GM20431 (cell line): ENCODE results near the gene FOXD4.
"Not testable (repeated sequence)": the region's sequence is repeated elsewhere in the genome, so short reads cannot be mapped to it uniquely, and the experiment has no call there.

Experiments
- in situ Hi-C: fragments of 300-500 bp; cut with MseI, MboI; formaldehyde crosslinking; loops from one replicate; pipeline ENCODE4 v1.15.0; 2020; ENCODE audit warnings: low sequenced_read_pairs; ENCODE audit not compliant: unreplicated experiment

The FOXD4 gene

GRCh38 chr9:117995-118467 is at the start of gene FOXD4:
Gene FOXD4 (minus strand): TSS chr9:118417. CDS start chr9:118119, 298 bp downstream.
- in situ Hi-C loops: not testable (repeated sequence)

- in situ Hi-C loops: not testable (repeated sequence)
Observed at GRCh38 chr9:159871-160270, 41.7 kb upstream of the FOXD4 start.

- in situ Hi-C loops: not testable (repeated sequence)
Observed at GRCh38 chr9:151173-151572, 33.0 kb upstream of the FOXD4 start.

DNA sequence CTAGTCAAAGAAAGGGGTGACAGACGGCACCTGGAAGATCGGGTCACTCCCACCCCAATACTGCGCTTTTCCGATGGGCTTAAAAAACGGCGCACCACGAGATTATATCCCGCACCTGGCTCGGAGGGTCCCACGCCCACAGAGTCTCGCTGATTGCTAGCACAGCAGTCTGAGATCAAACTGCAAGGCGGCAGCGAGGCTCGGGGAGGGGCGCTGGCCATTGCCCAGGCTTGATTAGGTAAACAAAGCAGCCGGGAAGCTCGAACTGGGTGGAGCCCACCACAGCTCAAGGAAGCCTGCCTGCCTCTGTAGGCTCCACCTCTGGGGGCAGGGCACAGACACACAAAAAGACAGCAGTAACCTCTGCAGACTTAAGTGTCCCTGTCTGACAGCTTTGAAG is 21.7 kb upstream of the FOXD4 start:
- in situ Hi-C loops: not testable (repeated sequence)

DNA sequence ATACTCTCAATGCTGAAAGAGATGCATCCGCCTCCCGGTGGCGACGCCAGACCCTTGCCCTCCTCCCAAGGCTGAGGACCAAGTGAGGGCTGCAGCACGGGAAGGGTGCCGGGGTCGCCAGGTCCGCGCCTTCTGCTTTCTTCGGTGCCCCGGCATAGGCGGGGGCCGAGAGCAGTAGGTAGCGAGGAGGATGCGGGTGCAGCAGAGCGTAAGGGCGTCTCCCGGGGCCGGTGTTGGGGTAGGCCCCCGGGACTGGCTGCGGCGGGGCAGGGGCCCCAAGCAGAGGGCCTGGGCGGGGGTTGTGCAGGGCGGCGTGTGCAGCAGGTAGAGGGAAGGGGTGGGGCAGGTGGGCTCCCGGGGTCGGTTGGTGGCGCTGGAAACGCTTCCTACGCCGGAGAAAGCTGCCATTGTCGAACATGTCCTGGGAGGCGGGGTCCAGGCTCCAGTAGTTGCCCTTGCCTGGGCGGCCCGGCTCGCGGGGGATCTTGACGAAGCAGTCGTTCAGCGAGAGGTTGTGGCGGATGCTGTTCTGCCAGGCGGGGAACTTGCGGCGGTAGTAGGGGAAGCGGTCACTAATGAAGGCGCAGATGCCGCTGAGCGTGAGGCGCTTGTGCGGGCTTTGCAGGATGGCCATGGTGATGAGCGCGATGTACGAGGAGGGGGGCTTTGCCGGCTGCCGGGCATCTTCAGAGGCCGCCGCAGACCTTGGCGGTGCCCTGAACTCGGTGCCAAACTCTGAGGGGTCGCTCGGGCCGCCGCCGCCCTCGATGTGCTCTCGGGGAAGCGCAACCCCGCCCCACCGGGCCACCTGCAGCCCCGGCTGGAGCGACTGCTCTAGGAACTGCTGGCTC is 848 bp downstream of the FOXD4 start:
- in situ Hi-C loops: not testable (repeated sequence)

- in situ Hi-C loops: not testable (repeated sequence)
Observed at GRCh38 chr9:116239-117077, 1.8 kb downstream of the FOXD4 start.

DNA sequence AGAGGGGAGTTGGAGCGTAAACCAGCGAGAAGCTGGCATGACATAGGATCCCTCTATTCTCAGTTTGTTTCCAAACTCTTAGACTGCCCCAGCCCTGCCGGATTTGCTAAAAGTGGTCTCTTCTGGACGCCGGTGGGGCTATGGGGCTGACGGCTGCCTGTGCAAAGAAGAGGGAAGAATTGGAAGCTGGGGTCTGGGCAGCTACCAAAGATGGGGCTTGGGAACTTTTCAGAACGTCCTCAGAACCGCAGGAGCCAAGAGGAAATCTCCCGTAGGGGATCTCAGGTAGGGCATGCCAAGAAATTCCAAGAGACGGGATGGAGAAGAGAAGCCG is 3.1 kb downstream of the FOXD4 start:
- in situ Hi-C loops: not testable (repeated sequence)

DNA sequence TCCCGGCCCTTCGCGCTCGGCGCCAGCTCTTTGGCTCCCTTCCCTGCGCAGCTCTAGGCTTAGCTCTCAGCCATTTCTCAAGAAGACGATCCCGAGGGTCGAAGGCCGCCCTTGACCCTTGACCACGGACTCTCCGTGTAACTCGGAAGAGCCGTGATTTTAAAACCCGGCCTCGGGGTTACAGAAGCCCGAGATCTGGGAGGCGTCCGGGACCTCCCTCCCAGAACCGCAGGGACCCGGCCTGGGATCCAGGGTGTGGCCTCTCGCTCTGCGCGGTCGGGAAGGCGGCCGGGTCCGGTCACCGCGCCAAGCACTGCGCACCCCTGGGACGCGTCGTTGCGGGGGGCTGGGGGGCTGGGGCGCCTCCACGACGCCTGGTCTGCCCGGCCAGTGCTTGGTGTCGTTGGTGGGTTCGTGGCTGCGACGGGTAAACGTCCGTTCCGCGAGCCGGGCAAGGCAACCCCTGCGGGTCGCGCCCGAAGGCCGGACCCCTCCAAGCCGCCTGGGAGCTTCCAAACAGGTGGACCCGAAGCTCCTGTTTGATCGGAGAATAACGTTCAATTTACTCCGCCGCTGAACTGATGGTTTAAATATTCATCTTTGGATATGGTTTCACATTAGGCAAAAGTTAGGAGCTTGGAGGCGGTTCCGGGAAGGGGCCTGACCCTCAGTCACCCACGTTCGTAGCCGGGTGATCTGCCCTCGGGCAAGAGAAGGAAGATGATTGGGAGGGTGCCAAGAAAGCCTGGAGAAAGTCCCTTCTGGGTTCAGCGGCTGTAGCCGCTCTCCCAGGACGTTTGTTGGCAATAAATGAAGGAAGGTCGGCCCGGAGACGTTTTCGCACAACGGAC is 3.7 kb downstream of the FOXD4 start:
- in situ Hi-C loops: not testable (repeated sequence)

DNA sequence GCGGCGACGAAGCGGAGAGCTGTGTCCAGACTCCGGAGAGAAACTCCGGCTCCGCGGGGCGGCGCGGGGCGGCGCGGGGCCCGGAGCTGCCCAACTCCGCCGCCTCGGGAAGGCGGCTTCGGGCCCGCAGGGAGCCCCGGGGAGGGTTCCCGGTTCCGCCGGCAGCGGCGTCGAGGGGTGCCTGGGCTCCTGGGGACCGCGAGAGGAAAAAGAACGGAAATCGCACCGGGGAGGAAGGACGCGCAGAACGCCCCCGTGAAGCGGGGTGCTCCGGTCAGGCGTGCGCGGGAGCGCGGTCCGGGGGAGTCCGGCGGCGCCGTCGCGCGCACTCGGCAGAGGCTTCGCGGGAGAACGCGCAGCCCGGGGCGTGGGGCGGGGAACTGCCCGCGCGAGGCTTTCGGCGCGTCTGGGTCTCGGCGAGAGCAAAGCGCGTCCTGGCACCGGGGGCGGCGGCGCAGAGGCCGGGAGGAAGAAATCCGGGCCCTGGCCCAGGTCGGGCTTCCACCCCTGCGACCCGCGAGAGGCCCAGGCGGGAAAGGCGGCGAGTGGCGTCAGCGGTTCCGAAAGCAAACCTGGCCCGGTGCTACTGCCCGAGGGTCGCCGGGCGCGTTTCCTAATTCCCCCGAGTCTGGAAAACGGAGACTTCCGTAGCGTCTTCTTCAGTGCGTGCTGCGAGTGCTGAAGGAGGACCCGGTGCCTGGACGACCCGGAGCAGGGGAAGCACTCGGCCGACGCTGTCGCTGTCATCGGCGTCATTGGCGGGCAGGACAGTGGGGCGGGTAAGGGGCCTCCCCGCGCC is 4.5 kb downstream of the FOXD4 start:
- in situ Hi-C loops: not testable (repeated sequence)

DNA sequence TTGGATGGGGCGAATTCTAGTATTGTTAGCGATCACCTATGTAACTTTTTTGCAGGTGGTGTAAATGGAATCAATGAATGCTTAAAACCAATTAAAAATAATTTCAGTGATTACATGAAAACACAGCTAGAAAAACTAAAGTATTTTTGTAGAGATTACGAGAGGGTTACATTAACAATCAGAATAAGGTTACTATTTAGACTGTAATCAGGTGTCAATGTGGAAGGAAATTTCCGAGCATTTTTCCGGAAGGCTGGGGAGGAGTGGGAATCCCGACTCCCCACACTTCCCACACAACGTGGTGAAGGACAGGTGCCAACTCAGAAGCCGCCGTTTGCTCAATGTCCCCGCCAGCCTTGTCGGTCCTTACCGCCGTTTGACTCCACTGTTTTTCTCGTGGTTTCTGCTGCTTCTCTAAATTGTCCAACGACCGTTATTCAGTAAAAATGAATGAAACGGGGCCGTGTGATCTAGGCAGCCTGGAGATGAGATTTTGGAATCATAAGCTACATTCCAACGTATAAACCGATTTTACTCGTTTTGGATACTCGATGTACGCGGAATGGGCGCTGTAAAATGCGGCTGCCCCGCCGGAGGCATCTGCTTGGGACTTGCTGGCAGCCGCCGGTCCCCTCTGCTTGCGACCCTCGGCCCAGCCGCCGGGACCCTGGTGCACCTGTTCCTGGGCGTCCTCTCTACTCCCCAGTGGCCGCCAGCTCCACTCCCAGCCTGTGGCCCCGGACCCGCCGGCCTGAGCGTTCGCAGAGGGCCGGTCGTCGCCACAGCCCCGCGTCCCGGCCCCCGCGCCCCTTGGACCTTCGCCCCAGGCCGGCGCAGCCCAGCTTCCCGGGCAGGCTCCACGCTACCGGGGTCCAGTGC is 5.4 kb downstream of the FOXD4 start:
- in situ Hi-C loops: not testable (repeated sequence)

- in situ Hi-C loops: not testable (repeated sequence)
Observed at GRCh38 chr9:110672-111071, 7.5 kb downstream of the FOXD4 start.

DNA sequence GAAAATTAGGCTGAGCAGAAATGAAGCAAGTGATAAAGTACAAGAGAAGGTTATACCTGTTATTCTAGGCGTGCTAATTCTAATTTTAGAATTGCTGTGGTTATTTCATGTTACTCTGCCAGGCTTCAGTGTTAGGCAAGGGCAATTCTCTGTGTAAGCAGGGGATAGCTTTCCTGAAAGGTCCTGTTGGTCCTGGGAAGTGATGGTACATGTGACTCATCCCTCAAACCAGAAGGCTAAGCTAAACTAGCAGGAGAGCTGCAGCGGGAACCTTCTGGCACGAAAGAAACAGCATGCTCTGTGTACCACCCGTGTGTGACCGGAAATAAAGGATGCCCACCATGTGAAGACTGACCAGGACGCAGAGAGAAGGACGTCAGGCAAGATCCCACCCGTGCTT is 8.7 kb downstream of the FOXD4 start:
- in situ Hi-C loops: not testable (repeated sequence)

DNA sequence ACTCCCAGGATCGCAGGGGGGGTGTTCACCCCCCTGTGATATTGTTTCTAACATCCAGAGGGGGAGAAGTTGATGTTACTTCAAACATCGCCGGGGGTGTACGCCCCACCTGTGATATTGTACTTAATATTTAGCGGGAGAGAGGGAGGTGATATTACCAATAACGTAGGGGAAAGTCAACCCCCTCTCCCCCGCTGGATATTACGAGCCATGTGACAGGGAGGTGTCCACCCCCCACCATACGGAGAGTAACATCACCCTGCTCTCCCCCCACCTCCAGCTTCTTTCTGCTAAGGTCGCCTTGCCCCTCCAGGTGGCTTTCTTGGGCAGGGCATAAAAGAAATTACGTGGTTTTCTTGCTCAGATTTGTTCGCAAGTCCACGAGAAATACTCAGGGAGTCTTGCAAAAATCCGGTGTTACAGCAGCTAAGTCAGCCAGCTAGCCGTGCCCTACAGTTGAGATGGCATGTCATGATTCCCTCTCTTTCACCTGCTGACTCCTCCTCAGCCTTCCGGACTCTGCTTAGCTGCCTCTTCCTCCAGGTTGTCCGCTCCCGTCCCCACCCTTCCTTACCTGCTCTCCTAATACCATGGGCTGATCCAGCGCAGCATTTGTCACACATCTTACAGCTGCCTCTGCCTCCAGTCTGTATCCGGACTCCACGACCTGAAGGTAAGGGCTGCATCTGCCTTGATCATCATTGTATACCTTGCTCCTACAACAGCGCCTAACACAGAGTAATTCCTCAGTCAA is 9.3 kb downstream of the FOXD4 start:
- in situ Hi-C loops: not testable (repeated sequence)

DNA sequence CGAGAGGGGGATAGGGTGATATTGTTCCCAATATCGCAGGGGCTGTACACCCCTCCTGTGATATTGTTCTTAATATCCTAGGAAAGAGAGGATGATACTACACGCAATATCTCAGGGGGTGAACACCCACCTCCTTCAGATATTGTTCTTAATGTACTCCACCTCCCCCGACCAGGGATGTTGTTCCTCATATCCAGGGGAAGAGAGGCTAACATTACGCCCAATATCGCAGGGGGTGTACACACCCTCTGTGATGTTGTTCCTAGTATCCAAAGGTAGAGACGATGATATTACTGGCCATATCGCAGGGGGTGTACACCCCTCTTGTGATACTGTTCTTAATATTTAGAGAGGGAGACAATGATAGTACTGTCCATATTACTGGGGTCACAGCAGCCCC is 12.2 kb downstream of the FOXD4 start:
- in situ Hi-C loops: not testable (repeated sequence)

GRCh38 chr9:100430-100829 is 17.8 kb downstream of the FOXD4 start:
- in situ Hi-C loops: not testable (repeated sequence)

DNA sequence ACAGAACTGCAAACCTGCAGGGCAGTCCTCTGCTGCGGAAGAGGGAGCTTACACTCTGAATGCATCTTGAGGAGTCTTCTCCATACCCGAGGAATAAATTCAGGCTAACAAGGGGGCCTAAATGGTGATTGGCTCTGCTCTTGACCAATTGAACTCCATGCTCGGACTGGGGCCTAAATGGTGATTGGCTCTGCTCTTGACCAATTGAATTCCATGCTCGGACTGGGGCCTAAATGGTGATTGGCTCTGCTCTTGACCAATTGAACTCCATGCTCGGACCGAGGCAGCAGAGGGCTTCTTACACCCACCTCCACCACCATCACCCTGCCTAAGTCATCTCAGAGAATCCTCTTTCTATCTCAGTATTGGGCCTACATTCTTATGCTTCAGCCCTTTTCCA is 18.4 kb downstream of the FOXD4 start:
- in situ Hi-C loops: not testable (repeated sequence)

GRCh38 chr9:98775-99174 is 19.4 kb downstream of the FOXD4 start:
- in situ Hi-C loops: not testable (repeated sequence)

GRCh38 chr9:94992-95391 is 23.2 kb downstream of the FOXD4 start:
- in situ Hi-C loops: not testable (repeated sequence)
